Activated T-helper 2 cell treated with anti-CD3 and anti-CD28 coated beads, Interferon-gamma antibody, Interleukin-2, Interleukin-4, amounts not matched to agents 10 μg/mL and 5 μg/mL and 100 μg/mL, durations not matched to agents 14 hours and 24 hours and 36 hours (primary cell): ENCODE results near the gene BICD2. TPM values are rescaled to one million over a fixed set of nuclear protein-coding genes. Genes with fewer than 3 reads are reported as not detected.

Experiments
- DNase-seq: peaks from one replicate; pipeline ENCODE4 v3.0.0; 2021; ENCODE audit warnings: low spot score
- H3K27ac Mint-ChIP-seq: one replicate; pipeline ENCODE4 v1.8.0; 2021; ENCODE audit warnings: mixed read lengths
- H3K27me3 Mint-ChIP-seq: one replicate; pipeline ENCODE4 v1.8.0; 2021; ENCODE audit warnings: low read depth, mixed read lengths
- H3K36me3 Mint-ChIP-seq: one replicate; pipeline ENCODE4 v1.8.0; 2021; ENCODE audit warnings: low read depth, mixed read lengths
- H3K4me1 Mint-ChIP-seq: one replicate; pipeline ENCODE4 v1.8.0; 2021; ENCODE audit warnings: low read depth, mixed read lengths
- H3K4me3 Mint-ChIP-seq: one replicate; pipeline ENCODE4 v1.8.0; 2021; ENCODE audit warnings: low read depth, mild to moderate bottlenecking, moderate library complexity, mixed read lengths
- H3K9me3 Mint-ChIP-seq: one replicate; pipeline ENCODE4 v1.8.0; 2021; ENCODE audit warnings: mixed read lengths
- intact Hi-C: fragments of 100-400 bp; cut with micrococcal nuclease; formaldehyde crosslinking; loops from one replicate; pipeline ENCODE4 v1.15.1; 2023
- total RNA-seq: library from RNA; stranded (reverse); gene quantifications from 2 replicates; pipeline ENCODE4 v1.2.3, GENCODE V29; 2022

The BICD2 gene
- total RNA-seq, 1 donor from 2014 or later: 23.6 TPM

DNA sequence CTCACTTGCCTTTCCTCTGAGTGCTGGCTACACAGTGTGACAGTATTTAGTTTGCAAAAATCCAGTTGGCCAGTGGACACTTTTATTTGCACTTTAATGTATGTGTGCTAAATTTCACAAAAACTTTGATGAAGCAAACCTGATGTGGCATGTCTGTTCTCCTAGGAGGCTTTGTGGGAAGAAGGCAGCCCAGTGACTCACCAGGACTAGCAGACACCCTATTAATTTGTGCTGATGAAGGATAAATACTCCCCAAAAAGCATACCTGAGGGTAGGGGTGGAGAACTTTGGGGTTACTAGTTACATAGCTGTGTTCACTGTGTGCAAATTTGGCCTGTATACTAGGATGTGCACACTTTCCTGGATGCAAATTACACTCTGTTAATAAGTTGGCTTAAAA, 55.4 kb downstream of the BICD2 start:
- H3K4me3 Mint-ChIP-seq: no peak overlapping the region
- H3K4me1 Mint-ChIP-seq: peaks cover 41% of the 10 kb centered on the region
- no peak overlapping the region for H3K27ac Mint-ChIP-seq
- H3K27me3 Mint-ChIP-seq: no peaks in the 10 kb centered on the region
- intact Hi-C loops: no loop called here
- peaks cover 36% of the 10 kb centered on the region for H3K36me3 Mint-ChIP-seq
- no peaks in the 10 kb centered on the region for H3K9me3 Mint-ChIP-seq
- no peak for DNase-seq

DNA sequence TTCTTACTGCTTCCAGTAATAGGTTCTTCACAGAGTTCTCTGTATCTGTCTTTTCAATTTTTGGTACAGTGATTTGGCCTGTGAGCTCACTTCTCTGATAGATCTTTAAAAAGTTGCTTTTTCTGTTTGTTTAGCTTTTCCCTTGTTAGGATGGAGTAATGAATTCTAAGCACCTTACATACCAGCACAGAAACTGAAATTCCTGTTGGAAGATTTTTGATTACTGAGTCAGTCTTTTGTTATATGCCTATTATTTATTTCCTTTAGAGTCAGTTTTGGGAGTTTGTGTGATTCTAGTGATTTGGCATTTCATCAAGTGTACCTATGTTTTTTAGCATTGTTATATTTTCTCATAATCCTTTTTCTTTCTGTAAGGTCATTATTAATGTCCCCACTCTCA, 57.1 kb downstream of the BICD2 start:
- H3K27ac Mint-ChIP-seq: no peak overlapping the region
- peaks cover 22% of the 10 kb centered on the region for H3K36me3 Mint-ChIP-seq
- intact Hi-C loops: loop anchor here (2.0 kb wide), 1 partner anchor 37 kb away; the partner anchor contains the start of gene IPPK
- H3K4me3 Mint-ChIP-seq: no peak overlapping the region
- H3K4me1 Mint-ChIP-seq: peaks cover 35% of the 10 kb centered on the region
- no peaks in the 10 kb centered on the region for H3K27me3 Mint-ChIP-seq
- no peak for DNase-seq
- no peaks in the 10 kb centered on the region for H3K9me3 Mint-ChIP-seq

DNA sequence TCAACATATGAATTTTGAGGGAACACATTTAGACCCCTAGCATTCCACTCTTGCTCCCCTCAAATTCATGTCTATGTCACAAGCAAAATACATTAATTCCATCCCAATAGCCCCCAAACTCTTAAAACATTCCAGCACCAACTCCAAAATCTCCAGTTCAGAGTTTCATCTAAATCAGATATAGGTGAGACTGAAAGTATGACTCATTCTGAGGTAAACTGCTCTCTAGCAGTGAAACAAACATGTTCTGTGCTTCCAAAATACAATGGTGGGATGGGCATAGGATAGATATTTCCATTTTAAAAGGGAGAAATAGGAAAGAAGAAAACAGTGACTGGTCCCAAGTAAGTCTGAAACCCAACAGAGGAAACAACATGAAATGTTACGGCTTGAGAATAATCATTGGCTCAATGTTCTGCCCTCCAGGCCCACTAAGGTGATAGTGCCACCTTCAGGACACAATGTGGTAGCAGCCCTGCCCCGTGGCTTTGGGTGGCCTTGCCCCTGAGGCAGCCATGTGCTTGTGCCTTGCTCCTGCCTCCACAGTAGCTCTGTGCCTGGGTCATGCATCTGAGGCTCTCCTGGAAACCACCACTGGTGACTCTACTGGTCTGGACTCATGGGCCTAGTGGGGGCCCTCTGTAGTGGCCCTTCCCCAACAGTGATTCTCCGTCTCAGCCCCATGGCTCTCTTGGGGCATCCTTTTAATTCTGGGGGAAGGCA, 58.3 kb downstream of the BICD2 start:
- Mint-ChIP-seq H3K36me3 (peaks cover 12% of the 10 kb centered on the region), H3K27ac (peak overlapping the region; percentile 26), H3K4me3 (no peak overlapping the region), H3K9me3 (no peaks in the 10 kb centered on the region), H3K27me3 (no peaks in the 10 kb centered on the region), H3K4me1 (peaks cover 24% of the 10 kb centered on the region)
- intact Hi-C loops: loop anchor here (2.0 kb wide), 1 partner anchor 36 kb away; the partner anchor contains the start of gene IPPK
- peak; percentile 45 for DNase-seq

DNA sequence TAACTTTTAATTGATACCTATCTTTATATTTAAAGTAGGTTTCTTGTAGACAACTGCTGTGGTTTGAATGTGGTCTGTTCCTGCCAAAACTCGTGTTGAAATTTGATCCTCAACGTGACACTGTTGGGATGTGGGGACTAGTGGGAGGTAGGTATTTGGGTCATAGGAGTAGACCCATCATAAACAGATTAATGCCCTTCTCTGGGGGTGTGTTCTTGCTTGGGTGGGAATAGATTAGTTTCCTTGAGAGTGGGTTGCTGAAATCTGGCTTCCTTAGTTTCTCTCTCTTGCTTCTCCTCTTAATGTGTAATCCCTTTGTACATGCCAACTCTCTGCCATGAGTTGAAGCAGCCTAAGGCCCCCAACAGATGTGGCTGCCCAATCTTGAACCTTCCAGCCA, 60.1 kb downstream of the BICD2 start:
- H3K36me3 Mint-ChIP-seq: peaks cover 5% of the 10 kb centered on the region
- H3K4me1 Mint-ChIP-seq: peaks cover 19% of the 10 kb centered on the region
- no peak overlapping the region for H3K27ac Mint-ChIP-seq
- intact Hi-C loops: no loop called here
- H3K27me3 Mint-ChIP-seq: no peaks in the 10 kb centered on the region
- no peaks in the 10 kb centered on the region for H3K9me3 Mint-ChIP-seq
- DNase-seq: no peak
- H3K4me3 Mint-ChIP-seq: no peak overlapping the region

DNA sequence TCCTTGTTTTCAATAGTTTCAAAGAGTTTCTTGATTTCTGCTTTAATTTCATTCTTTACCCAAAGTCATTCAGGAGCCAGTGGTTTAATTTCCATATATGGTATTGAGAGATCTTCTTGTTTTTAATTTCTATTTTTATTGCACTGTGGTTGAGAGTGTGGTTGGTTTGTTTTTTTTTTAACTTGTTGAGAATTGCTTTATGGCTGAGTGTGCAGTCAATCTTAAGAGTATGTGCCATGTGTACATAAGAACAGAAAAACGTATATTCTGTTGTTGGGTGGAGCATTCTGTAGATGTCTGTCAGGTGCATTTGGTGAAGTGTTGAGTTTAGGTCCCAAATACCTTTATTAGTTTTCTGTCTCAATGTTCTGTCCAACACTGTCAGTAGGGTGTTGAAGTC, 68.0 kb downstream of the BICD2 start:
- H3K27ac Mint-ChIP-seq: no peak overlapping the region
- DNase-seq: no peak
- peaks cover 14% of the 10 kb centered on the region for H3K27me3 Mint-ChIP-seq
- H3K9me3 Mint-ChIP-seq: peaks cover 42% of the 10 kb centered on the region
- no peak overlapping the region for H3K4me3 Mint-ChIP-seq
- intact Hi-C loops: no loop called here
- H3K4me1 Mint-ChIP-seq: peaks cover 11% of the 10 kb centered on the region
- peaks cover 20% of the 10 kb centered on the region for H3K36me3 Mint-ChIP-seq

DNA sequence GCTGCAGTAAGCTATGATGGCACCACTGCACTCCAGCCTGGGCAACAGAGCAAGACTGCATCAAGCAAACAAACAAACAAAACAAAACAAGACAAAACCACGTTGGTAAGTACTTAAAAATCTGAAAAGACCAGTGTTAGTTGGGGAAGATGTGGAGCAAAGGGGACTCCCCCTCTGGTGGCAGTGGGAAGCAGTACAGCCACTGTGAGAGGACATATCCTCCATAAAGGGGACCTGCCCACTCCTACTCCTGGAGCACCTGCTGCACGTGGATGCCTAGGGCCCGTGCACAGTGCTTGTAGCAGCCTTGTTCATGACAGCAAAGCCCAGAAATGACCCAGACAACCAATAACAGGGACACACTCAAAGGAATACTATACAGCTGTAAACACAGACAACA, 77.7 kb downstream of the BICD2 start:
- Mint-ChIP-seq H3K27me3 (peaks cover 12% of the 10 kb centered on the region), H3K9me3 (peaks cover 8% of the 10 kb centered on the region), H3K4me3 (no peak overlapping the region), H3K27ac (no peak overlapping the region), H3K4me1 (peaks cover 2% of the 10 kb centered on the region), H3K36me3 (no peaks in the 10 kb centered on the region)
- DNase-seq: no peak
- intact Hi-C loops: no loop called here

DNA sequence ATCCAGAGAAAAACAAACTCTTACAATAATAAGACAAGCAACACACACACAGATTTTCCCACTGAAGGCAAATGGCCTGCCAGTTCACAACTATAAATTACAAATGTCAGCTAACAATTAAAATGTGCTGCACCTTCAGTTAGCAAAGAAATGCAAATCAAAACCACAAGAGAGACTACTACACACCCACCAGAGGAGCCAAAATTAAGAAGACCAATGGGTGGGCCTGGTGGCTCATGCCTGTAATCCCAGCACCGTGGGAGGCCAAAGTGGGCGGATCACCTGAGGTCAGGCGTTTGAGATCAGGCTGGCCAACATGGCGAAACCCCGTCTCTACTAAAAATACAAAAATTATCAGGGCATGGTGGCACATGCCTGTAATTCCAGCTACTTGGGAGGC, 79.6 kb downstream of the BICD2 start:
- no peak overlapping the region for H3K4me3 Mint-ChIP-seq
- H3K27me3 Mint-ChIP-seq: peaks cover 4% of the 10 kb centered on the region
- no peak for DNase-seq
- no peaks in the 10 kb centered on the region for H3K36me3 Mint-ChIP-seq
- peaks cover 2% of the 10 kb centered on the region for H3K9me3 Mint-ChIP-seq
- no peak overlapping the region for H3K27ac Mint-ChIP-seq
- intact Hi-C loops: no loop called here
- H3K4me1 Mint-ChIP-seq: peaks cover 2% of the 10 kb centered on the region

DNA sequence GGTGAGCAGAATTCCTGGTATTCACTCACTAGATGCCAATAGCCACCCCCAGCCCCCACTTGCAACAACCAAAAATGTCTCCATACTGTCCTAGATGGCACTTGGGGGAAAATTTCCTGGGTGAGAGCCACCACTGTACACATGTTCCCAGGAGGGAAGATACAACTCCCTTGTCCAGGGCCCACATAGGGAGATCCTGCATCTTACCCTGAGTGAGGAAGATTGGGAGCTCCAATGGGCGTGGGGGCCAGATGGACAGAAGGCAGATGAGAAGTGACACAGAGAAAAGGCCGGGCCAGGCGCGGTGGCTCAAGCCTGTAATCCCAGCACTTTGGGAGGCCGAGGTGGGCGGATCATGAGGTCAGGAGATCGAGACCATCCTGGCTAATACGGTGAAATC, 82.4 kb downstream of the BICD2 start:
- Mint-ChIP-seq H3K9me3 (no peaks in the 10 kb centered on the region), H3K27me3 (no peaks in the 10 kb centered on the region)
- intact Hi-C loops: no loop called here

DNA sequence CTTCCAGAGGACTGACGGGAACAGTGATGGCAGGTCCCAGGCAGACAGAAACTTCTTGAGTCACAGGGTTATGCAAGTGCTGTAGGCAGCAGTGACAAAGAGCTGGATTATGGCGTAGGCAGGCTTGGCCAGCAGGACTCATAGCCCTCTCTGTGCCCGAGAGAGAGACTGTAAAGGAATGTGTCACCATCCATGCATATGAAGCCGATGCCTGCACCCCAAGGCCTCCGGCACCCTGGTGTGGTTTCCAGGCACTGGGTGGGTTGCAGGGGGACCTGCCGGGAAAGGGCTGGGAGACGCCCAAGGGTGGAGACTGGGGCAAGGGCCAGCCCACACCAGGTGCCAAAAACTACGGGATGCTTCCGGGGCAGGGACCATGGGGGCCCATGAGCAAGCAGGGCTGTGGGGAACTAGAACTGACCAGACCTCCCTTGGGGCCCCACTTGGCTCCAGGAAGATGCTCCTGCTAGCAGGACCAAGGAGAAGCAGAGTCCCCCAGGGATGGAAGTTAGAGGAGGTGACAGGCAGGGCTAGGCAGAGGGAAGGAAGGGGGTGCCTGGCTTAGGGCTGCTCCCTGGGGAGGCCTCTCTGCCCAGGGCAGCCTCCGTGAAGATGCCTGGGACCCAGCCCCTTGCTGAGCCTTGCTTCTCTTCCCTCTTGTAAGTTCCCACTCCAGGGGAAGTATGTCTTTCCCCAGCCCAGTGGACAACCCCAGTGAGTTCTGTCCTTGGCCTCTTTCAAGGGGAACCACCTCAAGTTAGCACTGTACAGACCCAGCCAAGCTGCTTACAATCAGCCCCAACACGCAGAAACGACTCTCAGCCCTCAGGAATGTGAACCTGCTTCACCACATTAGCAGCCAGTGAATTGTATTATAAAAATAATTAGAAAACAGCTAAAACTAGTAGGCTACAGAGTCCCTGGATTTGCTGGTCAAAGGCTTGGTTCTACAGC, 84.2 kb downstream of the BICD2 start:
- DNase-seq: no peak
- peaks cover 2% of the 10 kb centered on the region for H3K4me1 Mint-ChIP-seq
- H3K27me3 Mint-ChIP-seq: no peaks in the 10 kb centered on the region
- intact Hi-C loops: no loop called here
- H3K9me3 Mint-ChIP-seq: no peaks in the 10 kb centered on the region
- no peak overlapping the region for H3K4me3 Mint-ChIP-seq
- no peak overlapping the region for H3K27ac Mint-ChIP-seq
- H3K36me3 Mint-ChIP-seq: no peaks in the 10 kb centered on the region

More for the DNA sequence above, 82.4 kb downstream of the BICD2 start:
- Mint-ChIP-seq H3K4me1 (peaks cover 2% of the 10 kb centered on the region), H3K27ac (no peak overlapping the region), H3K4me3 (no peak overlapping the region), H3K36me3 (no peaks in the 10 kb centered on the region)
- no peak for DNase-seq

DNA sequence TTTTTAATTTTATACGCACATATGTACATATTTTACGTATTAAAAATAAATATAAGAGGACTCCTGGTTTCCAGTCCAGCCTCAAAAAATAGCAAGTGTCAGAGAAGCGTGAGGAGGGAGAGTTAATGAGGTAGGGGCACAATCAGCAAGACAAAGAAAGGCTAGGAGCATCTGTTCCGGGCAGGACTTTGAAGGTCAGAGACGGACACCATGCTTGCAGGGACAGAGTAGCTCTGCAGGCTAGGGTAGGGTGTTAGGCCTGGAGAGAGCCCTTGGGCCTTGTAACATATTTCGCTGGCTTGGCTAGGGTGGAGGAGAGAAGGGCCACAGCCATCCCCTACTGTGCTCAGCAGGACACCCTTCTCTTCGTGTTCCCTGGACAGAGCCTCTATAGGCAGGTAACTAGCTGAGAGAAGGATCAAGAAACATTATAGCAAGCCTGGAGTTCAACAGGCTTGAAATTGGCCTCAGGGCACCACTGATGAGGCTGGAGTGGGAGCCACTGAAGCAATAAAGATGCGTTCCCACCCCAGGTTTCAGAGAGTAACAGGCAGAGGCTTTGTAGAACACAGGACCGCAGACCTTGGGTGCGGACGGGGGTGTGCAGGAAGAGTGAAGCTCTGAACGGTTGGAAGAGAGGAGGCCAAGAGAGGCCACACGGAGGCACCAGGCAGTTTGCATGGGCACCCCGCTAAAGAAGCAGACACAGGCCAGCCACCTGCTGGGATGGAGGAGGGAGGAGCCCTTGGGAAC, 85.0 kb downstream of the BICD2 start:
- Mint-ChIP-seq H3K27me3 (no peaks in the 10 kb centered on the region), H3K27ac (no peak overlapping the region), H3K4me3 (no peak overlapping the region), H3K9me3 (no peaks in the 10 kb centered on the region), H3K36me3 (no peaks in the 10 kb centered on the region), H3K4me1 (no peaks in the 10 kb centered on the region)
- no peak for DNase-seq
- intact Hi-C loops: no loop called here

DNA sequence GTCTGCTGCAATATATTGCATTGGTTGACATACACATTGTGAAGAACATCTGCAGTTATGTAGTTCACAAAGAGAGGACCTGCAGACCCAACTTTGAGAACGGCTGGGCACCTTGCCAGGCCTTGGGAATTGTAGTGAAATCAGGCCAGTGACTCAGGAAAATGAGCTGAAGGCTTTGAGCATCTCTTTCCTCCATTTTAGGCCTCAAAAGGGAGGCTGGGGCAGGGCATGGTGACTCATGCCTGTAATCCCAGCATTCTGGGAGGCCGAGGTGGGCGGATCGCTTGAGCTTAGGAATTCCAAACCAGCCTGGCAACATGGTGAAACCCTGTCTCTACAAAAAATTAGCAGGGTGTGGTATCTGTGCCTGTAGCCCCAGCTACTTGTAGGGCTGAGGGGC, 93.3 kb downstream of the BICD2 start:
- intact Hi-C loops: loop anchor here (2.0 kb wide), 1 partner anchor 35 kb away; no protein-coding TSS in a partner anchor
- Mint-ChIP-seq H3K4me3 (peak overlapping the region; percentile 93), H3K9me3 (no peaks in the 10 kb centered on the region), H3K27me3 (no peaks in the 10 kb centered on the region), H3K27ac (no peak overlapping the region), H3K36me3 (peaks cover 23% of the 10 kb centered on the region), H3K4me1 (peaks cover 15% of the 10 kb centered on the region)
- DNase-seq: no peak

DNA sequence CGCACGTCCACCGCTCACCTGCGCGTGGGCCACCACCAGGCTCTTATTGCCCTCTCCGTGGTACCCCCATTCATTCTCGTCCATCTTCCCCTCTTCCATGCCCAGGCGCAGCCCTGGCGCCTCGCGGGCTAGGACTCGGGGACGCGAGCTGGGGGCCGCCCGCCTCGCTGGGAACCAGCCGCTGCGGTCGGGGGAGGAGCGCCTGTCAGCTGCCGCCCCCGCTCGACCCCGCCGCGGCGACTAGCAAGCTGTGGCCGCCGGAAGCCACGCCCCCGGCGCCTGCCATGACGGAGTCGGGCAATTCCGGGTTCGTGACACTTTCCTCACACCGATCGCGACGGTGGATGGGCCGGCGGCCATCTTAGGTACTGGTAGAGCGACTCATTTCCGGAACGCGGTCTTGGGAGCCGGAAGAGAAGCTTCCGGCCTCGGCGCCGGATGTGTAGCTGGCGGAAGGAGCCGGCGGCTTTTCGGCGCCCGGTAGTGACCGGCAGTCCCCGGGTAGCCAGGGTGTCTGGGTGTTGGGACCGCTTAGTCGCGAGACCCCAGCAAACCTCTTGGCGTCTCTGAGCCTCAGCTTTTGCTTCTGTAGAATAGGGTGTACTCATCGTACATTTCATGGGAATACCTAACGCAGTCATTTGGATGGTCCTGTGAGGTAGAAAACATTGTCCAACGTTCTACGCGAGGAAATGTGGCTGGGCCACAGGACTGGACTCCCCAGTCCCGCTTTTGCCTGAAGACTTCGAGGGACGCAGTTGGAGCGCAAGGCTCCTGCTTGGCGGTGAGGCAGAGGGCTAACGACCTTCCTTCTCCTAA, 94.5 kb downstream of the BICD2 start, which contains the start of gene IPPK:
Gene IPPK, minus strand, starts transcription at position 242 of the 819 bp plus-strand sequence. Its CDS starts 143 bp downstream, at position 99.
- H3K4me3 Mint-ChIP-seq: peak within 1 kb of the TSS; percentile 93
- H3K27ac Mint-ChIP-seq: peak within 1 kb of the TSS; percentile 81
- no peaks in the 10 kb centered on the region for H3K27me3 Mint-ChIP-seq
- peaks cover 21% of the 10 kb centered on the region for H3K4me1 Mint-ChIP-seq
- peak; percentile 98 for DNase-seq
- no peaks in the 10 kb centered on the region for H3K9me3 Mint-ChIP-seq
- peaks cover 27% of the 10 kb centered on the region for H3K36me3 Mint-ChIP-seq
- intact Hi-C loops: loop anchor here (1.0 to 5.0 kb wide), 6 partner anchors 37 to 555 kb away; partner anchors contain the start of genes CENPP, NOL8, SPTLC1 and ZNF484
